H1 (cell line): Measurements from ENCODE around the gene WDR43. TPM values are rescaled to one million over a fixed set of nuclear protein-coding genes. Genes with fewer than 3 reads are reported as not detected.

Experiments used
- CTCF ChIA-PET: fragments of 300-600 bp; sonication (Branson Sonifier 250); formaldehyde crosslinking; loops from one replicate; lab custom pipeline; 2021; ENCODE audit not compliant: partially characterized antibody; lab: Charles Lee
- POLR2A ChIA-PET: fragments of 300-600 bp; sonication (Branson Sonifier 250); formaldehyde crosslinking; loops from one replicate; lab custom pipeline; 2021; ENCODE audit warnings: inconsistent platforms; ENCODE audit not compliant: partially characterized antibody; lab: Charles Lee
- DNase-seq, 2 experiments: peaks; one replicate each; pipeline versions ENCODE4 v3.0.0 to v3.0.0-alpha.2; 2010 to 2022; ENCODE audit warnings: low spot score in 2 of 2, low read depth in 1 of 2, mixed read lengths in 1 of 2
- FAIRE-seq: peaks from 2 replicates; lab custom pipeline; 2011; peaks lifted over from hg19 to GRCh38; lab: Jason Lieb, UNC
- H2AFZ ChIP-seq: 2 replicates; pipeline ENCODE4 v1.8.1; 2012; ENCODE audit warnings: low read length, inconsistent platforms
- H2AK5ac ChIP-seq: 2 replicates; pipeline ENCODE4 v1.6.1; 2013; ENCODE audit warnings: low read depth, low read length
- H2BK120ac ChIP-seq: replicated peaks from 2 replicates; pipeline ENCODE3; 2013; ENCODE audit warnings: low read depth, low read length, inconsistent platforms
- H2BK12ac ChIP-seq: 2 replicates; pipeline ENCODE4 v1.6.1; 2013; ENCODE audit warnings: low read depth, low read length
- H2BK15ac ChIP-seq: 2 replicates; pipeline ENCODE4 v1.6.1; 2013; ENCODE audit warnings: low read length
- H2BK20ac ChIP-seq: 2 replicates; pipeline ENCODE4 v1.6.1; 2013; ENCODE audit warnings: low read length
- H2BK5ac ChIP-seq: 2 replicates; pipeline ENCODE4 v1.6.1; 2013; ENCODE audit warnings: low read depth, low read length
- H3K14ac ChIP-seq: 2 replicates; pipeline ENCODE4 v1.6.1; 2013; ENCODE audit warnings: inconsistent platforms; ENCODE audit not compliant: insufficient read length
- H3K18ac ChIP-seq: 2 replicates; pipeline ENCODE4 v1.6.1; 2013; ENCODE audit warnings: low read length; ENCODE audit errors: extremely low read depth
- H3K23ac ChIP-seq: 2 replicates; pipeline ENCODE4 v1.6.1; 2013; ENCODE audit warnings: inconsistent platforms; ENCODE audit not compliant: insufficient read length
- H3K23me2 ChIP-seq: 2 replicates; pipeline ENCODE4 v1.6.1; 2013; ENCODE audit warnings: low read depth, low read length
- H3K27ac ChIP-seq: 2 replicates; pipeline ENCODE4 v1.6.1; 2011; ENCODE audit warnings: low read depth, low read length, inconsistent platforms
- H3K27me3 ChIP-seq, 4 experiments: replicated peaks in 1 of 4; 1 replicate in 1 of 4; 2 replicates in 3 of 4; pipeline versions ENCODE4 v1.6.1 to v1.8.1; 2011 to 2013; ENCODE audit warnings: low read length in 3 of 4, mild to moderate bottlenecking in 3 of 4, inconsistent platforms in 2 of 4, mixed read lengths in 2 of 4, moderate library complexity in 1 of 4; ENCODE audit not compliant: control insufficient read depth in 3 of 4, insufficient read depth in 3 of 4; ENCODE audit errors: extremely low read depth in 1 of 4
- H3K36me3 ChIP-seq, 4 experiments: 2 replicates each; pipeline versions ENCODE4 v1.6.1 to v1.8.1; 2011 to 2013; ENCODE audit warnings: mild to moderate bottlenecking in 4 of 4, low read length in 3 of 4, moderate library complexity in 2 of 4, control low read depth in 1 of 4, inconsistent platforms in 1 of 4; ENCODE audit not compliant: insufficient read depth in 4 of 4, control insufficient read depth in 2 of 4
- H3K4ac ChIP-seq: replicated peaks from 2 replicates; pipeline ENCODE3; 2013; ENCODE audit warnings: low read length, low read depth, mixed read lengths, inconsistent platforms; ENCODE audit not compliant: insufficient read length
- H3K4me1 ChIP-seq, 4 experiments: replicated peaks in 1 of 4; 1 replicate in 1 of 4; 2 replicates in 3 of 4; pipeline versions ENCODE4 v1.6.1 to v1.8.1; 2011 to 2013; ENCODE audit warnings: low read length in 3 of 4, inconsistent platforms in 2 of 4, mixed read lengths in 1 of 4; ENCODE audit not compliant: insufficient read depth in 4 of 4, control insufficient read depth in 3 of 4
- H3K4me2 ChIP-seq, 2 experiments: 2 replicates each; pipeline versions ENCODE4 v1.6.1 to v1.8.1; 2011 to 2013; ENCODE audit warnings: low read depth in 2 of 2, low read length in 2 of 2, control low read depth in 1 of 2, inconsistent platforms in 1 of 2, mild to moderate bottlenecking in 1 of 2; ENCODE audit not compliant: insufficient read depth in 1 of 2
- H3K4me3 ChIP-seq, 4 experiments: fragments of 200-600, 300-600 bp in 1 of 4; sonication (generic), shearing (Covaris generic), sonication (Bioruptor Twin) in 1 of 4; 2 replicates each; pipeline versions ENCODE4 v1.5.1 to v1.8.1; 2011 to 2016; ENCODE audit warnings: low read length in 4 of 4, low read depth in 3 of 4, control low read depth in 2 of 4, inconsistent platforms in 2 of 4, mild to moderate bottlenecking in 2 of 4, mixed read lengths in 1 of 4, moderate library complexity in 1 of 4; ENCODE audit not compliant: insufficient read depth in 2 of 4; ENCODE audit errors: extremely low read depth in 1 of 4
- H3K56ac ChIP-seq: replicated peaks from 2 replicates; pipeline ENCODE3; 2013; ENCODE audit warnings: low read depth, mild to moderate bottlenecking, mixed read lengths, low read length, inconsistent platforms; ENCODE audit not compliant: insufficient read length
- H3K79me1 ChIP-seq: 2 replicates; pipeline ENCODE4 v1.6.1; 2013; ENCODE audit warnings: low read depth, low read length, control low read depth
- H3K79me2 ChIP-seq, 2 experiments: 2 replicates each; pipeline versions ENCODE4 v1.6.1 to v1.8.1; 2012 to 2013; ENCODE audit warnings: low read length in 2 of 2, mild to moderate bottlenecking in 2 of 2, inconsistent platforms in 1 of 2; ENCODE audit not compliant: insufficient read depth in 2 of 2, control insufficient read depth in 1 of 2
- H3K9ac ChIP-seq, 4 experiments: replicated peaks in 1 of 4; 1 replicate in 1 of 4; 2 replicates in 3 of 4; pipeline versions ENCODE4 v1.6.1 to v1.8.1; 2011 to 2013; ENCODE audit warnings: low read depth in 3 of 4, low read length in 3 of 4, control low read depth in 2 of 4, mild to moderate bottlenecking in 2 of 4, moderate library complexity in 2 of 4, inconsistent platforms in 1 of 4; ENCODE audit errors: extremely low read depth in 1 of 4
- H3K9me3 ChIP-seq, 2 experiments: 2 replicates each; pipeline versions ENCODE4 v1.6.1 to v1.8.1; 2012 to 2013; ENCODE audit warnings: mild to moderate bottlenecking in 2 of 2, moderate library complexity in 2 of 2, control low read depth in 1 of 2, inconsistent platforms in 1 of 2, low read depth in 1 of 2, low read length in 1 of 2, mixed read lengths in 1 of 2; ENCODE audit not compliant: insufficient read depth in 2 of 2
- H4K20me1 ChIP-seq, 2 experiments: replicated peaks in 1 of 2; 2 replicates each; pipeline versions ENCODE3 to v1.8.1; 2011 to 2013; ENCODE audit warnings: inconsistent platforms in 2 of 2, low read length in 2 of 2, mild to moderate bottlenecking in 1 of 2; ENCODE audit not compliant: insufficient read depth in 2 of 2, control insufficient read depth in 1 of 2
- H4K5ac ChIP-seq: 2 replicates; pipeline ENCODE4 v1.6.1; 2013; ENCODE audit warnings: low read length, low read depth, mixed read lengths, inconsistent platforms; ENCODE audit not compliant: insufficient read length
- H4K8ac ChIP-seq: 2 replicates; pipeline ENCODE4 v1.8.0; 2013; ENCODE audit warnings: mild to moderate bottlenecking, moderate library complexity, low read length, inconsistent platforms; ENCODE audit not compliant: insufficient read depth; ENCODE audit errors: extremely low read depth
- H4K91ac ChIP-seq: replicated peaks from 2 replicates; pipeline ENCODE3; 2013; ENCODE audit warnings: low read length, mixed read lengths, inconsistent platforms; ENCODE audit not compliant: insufficient read length
- CBX8 ChIP-seq: fragments of 300-800, 300-1000 bp; sonication (generic); IDR thresholded peaks from 2 replicates; pipeline ENCODE4 v1.7.1; 2016; ENCODE audit warnings: low read depth, low read length, borderline replicate concordance
- CHD2 ChIP-seq: IDR thresholded peaks from 2 replicates; pipeline ENCODE4 v1.6.1; 2012; ENCODE audit warnings: low read length, improper control_type of control experiment
- CTBP2 ChIP-seq: IDR thresholded peaks from 2 replicates; pipeline ENCODE4 v1.7.0; 2011; ENCODE audit warnings: borderline replicate concordance, mild to moderate bottlenecking, moderate library complexity, mixed read lengths, low read length; ENCODE audit not compliant: insufficient read depth, insufficient read length
- CTCF ChIP-seq, 3 experiments: IDR thresholded peaks; 1 replicate in 2 of 3; 2 replicates in 1 of 3; pipeline versions ENCODE4 v1.5.1 to v1.6.1; 2011; ENCODE audit warnings: low read length in 3 of 3, mild to moderate bottlenecking in 3 of 3, inconsistent platforms in 2 of 3, low read depth in 1 of 3, moderate library complexity in 1 of 3; ENCODE audit not compliant: insufficient read depth in 1 of 3; ENCODE audit errors: control extremely low read depth in 1 of 3
- FOSL1 ChIP-seq: IDR thresholded peaks from 2 replicates; pipeline ENCODE4 v1.6.1; 2011; ENCODE audit warnings: mild to moderate bottlenecking, low read depth, low read length, moderate library complexity; ENCODE audit not compliant: insufficient read depth
- JUND ChIP-seq: IDR thresholded peaks from 2 replicates; pipeline ENCODE4 v1.6.1; 2011; ENCODE audit warnings: mild to moderate bottlenecking, improper control_type of control experiment, low read length
- POU5F1 ChIP-seq: IDR thresholded peaks from 2 replicates; pipeline ENCODE4 v1.6.1; 2011; ENCODE audit warnings: low read depth, mild to moderate bottlenecking, low read length, moderate library complexity
- RFX5 ChIP-seq: IDR thresholded peaks from 2 replicates; pipeline ENCODE4 v1.6.1; 2011; ENCODE audit warnings: low read depth, low read length, improper control_type of control experiment, borderline replicate concordance
- SIRT6 ChIP-seq: IDR thresholded peaks from one replicate; pipeline ENCODE4 v1.7.1; 2012; ENCODE audit warnings: low read length, inconsistent platforms
- SIX5 ChIP-seq: IDR thresholded peaks from 2 replicates; pipeline ENCODE4 v1.6.1; 2011; ENCODE audit warnings: mild to moderate bottlenecking, low read depth, low read length
- TCF12 ChIP-seq: IDR thresholded peaks from 2 replicates; pipeline ENCODE4 v1.6.1; 2011; ENCODE audit warnings: low read depth, mild to moderate bottlenecking, low read length
- TEAD4 ChIP-seq: IDR thresholded peaks from 2 replicates; pipeline ENCODE4 v1.6.1; 2012; ENCODE audit warnings: low read depth, low read length, inconsistent platforms, mixed read lengths
- WGBS, 2 experiments: shearing (Covaris generic) in 1 of 2; methylation state at CpG; one replicate each; pipeline versions ENCODE4 v1.1.6 to v1.1.7; 2013 to 2015; ENCODE audit warnings: low lambda C conversion rate in 2 of 2, mixed read lengths in 2 of 2, inconsistent platforms in 1 of 2, low coverage in 1 of 2, missing lambda C conversion rate in 1 of 2; ENCODE audit not compliant: insufficient replicate concordance in 2 of 2, insufficient coverage in 1 of 2, insufficient read length in 1 of 2; ENCODE audit errors: extremely low coverage in 1 of 2, missing lambda C conversion rate in 1 of 2; 5-methylcytosine and 5-hydroxymethylcytosine counted together
- polyA plus RNA-seq, 7 experiments: library from polyadenylated mRNA; depleted of rRNA in 3 of 7; stranded (reverse) in 5 of 7; unstranded in 2 of 7; fragments of >200 nt in 5 of 7; fragments of 200-250 nt in 2 of 7; gene quantifications; 1 replicate in 5 of 7; 2 replicates in 1 of 7; 4 replicates in 1 of 7; pipeline versions ENCODE4 v1.2.1 to v1.2.3, GENCODE V29; 2011 to 2013; ENCODE audit warnings: missing spikeins in 2 of 7, mixed read lengths in 2 of 7
- total RNA-seq: library from RNA; stranded (reverse); fragmentation: NEBNext Ultra II Directional; extraction: Animal tissue kit (Norgen Biotek cat#: 25700); gene quantifications from 2 replicates; pipeline ENCODE4 v1.2.1, GENCODE V29; 2021

Gene WDR43
- total and polyA plus RNA-seq, 2 of the 8 experiments (the other 6 are each of a cell fraction or from before 2014, with no cell fraction given) = 57.8 to 142 TPM

GRCh38 chr2:28908172-28908571 lies 13.7 kb downstream of the WDR43 start:
- ChIA-PET CTCF (interaction anchor here (0.6 kb wide), 2 partner anchors 260 to 1241 kb away, joined by 3 read pairs; no protein-coding TSS in a partner anchor), POLR2A (interaction anchor here (0.5 to 4.4 kb wide), 5 partner anchors 12 to 666 kb away, joined by 3 to 56 read pairs (median 3); partner anchors contain the start of genes TRMT61B and WDR43)
- Histone ChIP-seq H3K18ac (no peak overlapping the region), H3K27ac (no peak overlapping the region), H3K56ac (no peak overlapping the region), H3K79me1 (peaks cover 6% of the 10 kb centered on the region; the same call in 1 of the 2 replicates), H3K36me3 (peaks cover 18 to 87% (median 52%) of the 10 kb centered on the region in 4 experiments), H3K4me1 (no peaks in the 10 kb centered on the region), H3K4me2 (no peak overlapping the region), H3K27me3 (no peaks in the 10 kb centered on the region), H3K9me3 (no peaks in the 10 kb centered on the region), H3K4me3 (no peak overlapping the region), H3K14ac (no peak overlapping the region), H3K23ac (no peak overlapping the region), H2BK120ac (no peak overlapping the region), H4K91ac (no peak overlapping the region), H2AFZ (no peak overlapping the region), H4K5ac (no peak overlapping the region), H2BK5ac (no peak overlapping the region), H4K8ac (no peak overlapping the region), H2BK12ac (no peak overlapping the region), H3K23me2 (no peaks in the 10 kb centered on the region), H3K9ac (no peak overlapping the region), H2BK15ac (no peak overlapping the region), H4K20me1 (peaks cover 17 to 24% of the 10 kb centered on the region in 2 experiments), H3K79me2 (peaks cover 18 to 93% of the 10 kb centered on the region in 2 experiments), H2BK20ac (no peak overlapping the region), H3K4ac (no peak overlapping the region), H2AK5ac (no peak overlapping the region)
- WGBS, 2 experiments = 22% methylated on average over 1 of the region's 1 CpG; no CpG with 5 or more reads in 1 of the 2 experiments
- DNase-seq = no peak
- no peak for FAIRE-seq
- TF ChIP-seq JUND (no peak), TCF12 (no peak), CTCF (IDR thresholded peaks at IDR 0.05; ENCODE audit: control extremely low read depth in 1 of 3, insufficient read depth in 1 of 3, low read depth in 1 of 3, low read length in 3 of 3) (no peak), CHD2 (no peak), SIRT6 (no peak), POU5F1 (no peak), SIX5 (no peak), TEAD4 (no peak), RFX5 (no peak), FOSL1 (no peak), CTBP2 (no peak), CBX8 (no peak)
